Prostate gland (tissue), 2 donors: ENCODE data around the gene BCL2L12.

Experiments used
- POLR2A ChIP-seq: fragments of 450-650 bp; IDR thresholded peaks from one replicate; pipeline ENCODE4 v1.6.1; 2016; ENCODE audit warnings: antibody characterized with exemption, mild to moderate bottlenecking
- POLR2AphosphoS5 ChIP-seq: sonication (generic); formaldehyde crosslinking; IDR thresholded peaks from one replicate; pipeline ENCODE4 v1.6.1; 2017; ENCODE audit warnings: antibody characterized with exemption
- TF ChIP-seq, protein P1 (sequence below), 4 experiments: fragments of 200-600 bp in 2 of 4; fragments of 450-650 bp in 2 of 4; sonication (generic) in 2 of 4; IDR thresholded peaks; 1 replicate in 3 of 4; 2 replicates in 1 of 4; pipeline ENCODE4 v1.5.1; 2016 to 2019; ENCODE audit warnings: antibody characterized with exemption in 4 of 4, mild to moderate bottlenecking in 2 of 4, moderate library complexity in 2 of 4

- TF ChIP-seq POLR2A (no peak), POLR2AphosphoS5 (no peak)
- TF ChIP-seq, protein P1, sequence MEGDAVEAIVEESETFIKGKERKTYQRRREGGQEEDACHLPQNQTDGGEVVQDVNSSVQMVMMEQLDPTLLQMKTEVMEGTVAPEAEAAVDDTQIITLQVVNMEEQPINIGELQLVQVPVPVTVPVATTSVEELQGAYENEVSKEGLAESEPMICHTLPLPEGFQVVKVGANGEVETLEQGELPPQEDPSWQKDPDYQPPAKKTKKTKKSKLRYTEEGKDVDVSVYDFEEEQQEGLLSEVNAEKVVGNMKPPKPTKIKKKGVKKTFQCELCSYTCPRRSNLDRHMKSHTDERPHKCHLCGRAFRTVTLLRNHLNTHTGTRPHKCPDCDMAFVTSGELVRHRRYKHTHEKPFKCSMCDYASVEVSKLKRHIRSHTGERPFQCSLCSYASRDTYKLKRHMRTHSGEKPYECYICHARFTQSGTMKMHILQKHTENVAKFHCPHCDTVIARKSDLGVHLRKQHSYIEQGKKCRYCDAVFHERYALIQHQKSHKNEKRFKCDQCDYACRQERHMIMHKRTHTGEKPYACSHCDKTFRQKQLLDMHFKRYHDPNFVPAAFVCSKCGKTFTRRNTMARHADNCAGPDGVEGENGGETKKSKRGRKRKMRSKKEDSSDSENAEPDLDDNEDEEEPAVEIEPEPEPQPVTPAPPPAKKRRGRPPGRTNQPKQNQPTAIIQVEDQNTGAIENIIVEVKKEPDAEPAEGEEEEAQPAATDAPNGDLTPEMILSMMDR (IDR thresholded peaks at IDR 0.05), result no peak
These were observed 18.1 kb downstream of the BCL2L12 start for GRCh38 chr19:49683814-49684250.
